A549 (cell line): Measurements from ENCODE around the gene PIK3CB. TPM values are rescaled to one million over a fixed set of nuclear protein-coding genes. Genes with fewer than 3 reads are reported as not detected.

Source experiments
- ATAC-seq, 2 experiments: fragments of 200-7000 bp in 1 of 2; fragments of >200 bp in 1 of 2; cut with Nextera tagmentation in 1 of 2; cut with Tn5 transposase in 1 of 2; 3 replicates each; pipeline versions ENCODE4 v1.8.0 to v1.9.1; 2018 to 2020; ENCODE audit warnings: mild to moderate bottlenecking in 1 of 2, moderate library complexity in 1 of 2
- CTCF ChIA-PET: fragments of 300-600 bp; sonication (Branson Sonifier 250); formaldehyde crosslinking; extraction: SDS; loops from one replicate; lab custom pipeline; 2021; ENCODE audit warnings: antibody characterized with exemption, inconsistent platforms; lab: Yijun Ruan, JAX
- POLR2A ChIA-PET: fragments of 350-600 bp; formaldehyde crosslinking; extraction: SDS; loops from one replicate; lab custom pipeline; 2021; ENCODE audit warnings: antibody characterized with exemption, inconsistent platforms; lab: Yijun Ruan, JAX
- DNase-seq, 2 experiments: peaks; one replicate each; pipeline versions ENCODE4 v3.0.0 to v3.0.0-alpha.2; 2011 to 2016; ENCODE audit warnings: low read depth in 1 of 2, low spot score in 1 of 2
- FAIRE-seq: peaks from 2 replicates; lab custom pipeline; 2011; peaks lifted over from hg19 to GRCh38; lab: Jason Lieb, UNC
- H3K27ac ChIP-seq, 2 experiments: fragments of >200 bp; sonication (Bioruptor Twin); formaldehyde crosslinking; 3 replicates each; pipeline ENCODE4 v1.5.1; 2016 to 2017
- H3K4me1 ChIP-seq: fragments of >200 bp; sonication (Bioruptor Twin); formaldehyde crosslinking; 3 replicates; pipeline ENCODE4 v1.6.1; 2016
- H3K4me2 ChIP-seq: fragments of >200 bp; sonication (Bioruptor Twin); formaldehyde crosslinking; 3 replicates; pipeline ENCODE4 v1.6.1; 2016
- H3K4me3 ChIP-seq: fragments of >200 bp; sonication (Bioruptor Twin); formaldehyde crosslinking; 3 replicates; pipeline ENCODE4 v1.5.1; 2016
- H3K9me3 ChIP-seq: fragments of >200 bp; sonication (Bioruptor Twin); formaldehyde crosslinking; 3 replicates; pipeline ENCODE4 v1.6.1; 2016
- ATOH8 ChIP-seq: fragments of 250-450 bp; sonication (Bioruptor Pico); IDR thresholded peaks from 2 replicates; pipeline ENCODE4 v1.5.0; 2020; ENCODE audit warnings: low read depth, mild to moderate bottlenecking, moderate library complexity
- CBX8 ChIP-seq: fragments of 200-600 bp; sonication (generic); IDR thresholded peaks from 2 replicates; pipeline ENCODE4 v1.6.1; 2016
- CEBPB ChIP-seq, 2 experiments: fragments of >200 bp in 1 of 2; sonication (Bioruptor Twin) in 1 of 2; formaldehyde crosslinking in 1 of 2; IDR thresholded peaks; 2 replicates each; pipeline ENCODE4 v1.6.1; 2012 to 2016
- E2F6 ChIP-seq: IDR thresholded peaks from 2 replicates; pipeline ENCODE4 v1.6.1; 2012; ENCODE audit warnings: low read depth, borderline replicate concordance
- EHF ChIP-seq: fragments of 250-450 bp; sonication (Bioruptor Pico); IDR thresholded peaks from 2 replicates; pipeline ENCODE4 v1.5.0; 2020; ENCODE audit warnings: mild to moderate bottlenecking
- EHMT2 ChIP-seq: fragments of 200-600 bp; sonication (generic); IDR thresholded peaks from 2 replicates; pipeline ENCODE4 v1.6.1; 2016; ENCODE audit warnings: antibody characterized with exemption, low read depth, mild to moderate bottlenecking, moderate library complexity
- FOSL2 ChIP-seq, 2 experiments: fragments of 450-650 bp in 1 of 2; fragments of >200 bp in 1 of 2; sonication (Bioruptor Twin) in 1 of 2; formaldehyde crosslinking; IDR thresholded peaks; 2 replicates each; pipeline versions ENCODE4 v1.5.0 to v1.6.1; 2016 to 2020; ENCODE audit warnings: mild to moderate bottlenecking in 1 of 2, moderate library complexity in 1 of 2
- FOXS1 ChIP-seq: fragments of 250-450 bp; sonication (Bioruptor Pico); IDR thresholded peaks from 2 replicates; pipeline ENCODE4 v1.5.0; 2020; ENCODE audit warnings: mild to moderate bottlenecking, moderate library complexity
- HDAC2 ChIP-seq: fragments of 200-600 bp; sonication (generic); IDR thresholded peaks from 2 replicates; pipeline ENCODE4 v1.6.1; 2016
- HMGXB4 ChIP-seq: fragments of 250-450 bp; sonication (Bioruptor Pico); IDR thresholded peaks from 2 replicates; pipeline ENCODE4 v1.5.0; 2021; ENCODE audit warnings: mild to moderate bottlenecking, moderate library complexity, borderline replicate concordance
- HOXA7 ChIP-seq: fragments of 250-450 bp; sonication (Bioruptor Pico); IDR thresholded peaks from 2 replicates; pipeline ENCODE4 v1.5.0; 2020; ENCODE audit warnings: mild to moderate bottlenecking, moderate library complexity
- HOXB13 ChIP-seq: fragments of 250-450 bp; sonication (Bioruptor Pico); IDR thresholded peaks from 2 replicates; pipeline ENCODE4 v1.5.0; 2020; ENCODE audit warnings: low read depth, mild to moderate bottlenecking, moderate library complexity
- JUN ChIP-seq, 2 experiments: fragments of >200 bp; sonication (Bioruptor Twin); formaldehyde crosslinking; IDR thresholded peaks; 2 replicates in 1 of 2; 3 replicates in 1 of 2; pipeline ENCODE4 v1.6.1; 2016 to 2017
- MAFK ChIP-seq: fragments of 450-650 bp; IDR thresholded peaks from 2 replicates; pipeline ENCODE4 v1.6.1; 2014; ENCODE audit not compliant: partially characterized antibody
- MAZ ChIP-seq: fragments of 150-350 bp; IDR thresholded peaks from 2 replicates; pipeline ENCODE4 v1.6.1; 2014; ENCODE audit warnings: antibody characterized with exemption, low read depth, low read length, borderline replicate concordance
- MYC ChIP-seq: IDR thresholded peaks from 2 replicates; pipeline ENCODE4 v1.6.1; 2012; ENCODE audit warnings: mild to moderate bottlenecking, inconsistent platforms, low read length, improper control_type of control experiment, borderline replicate concordance
- NFE2L2 ChIP-seq: fragments of 150-350 bp; conservative IDR thresholded peaks from 2 replicates; pipeline ENCODE4 v1.6.1; 2014; ENCODE audit warnings: low read length
- NPAS2 ChIP-seq: fragments of 250-450 bp; sonication (Bioruptor Pico); IDR thresholded peaks from 2 replicates; pipeline ENCODE4 v1.8.0; 2022; ENCODE audit warnings: mild to moderate bottlenecking, moderate library complexity, borderline replicate concordance
- PBX3 ChIP-seq: IDR thresholded peaks from 2 replicates; pipeline ENCODE4 v1.6.1; 2012
- POLR2A ChIP-seq: IDR thresholded peaks from 2 replicates; pipeline ENCODE4 v1.6.1; 2012; ENCODE audit warnings: mild to moderate bottlenecking, low read length
- RARB ChIP-seq: fragments of 250-450 bp; sonication (Bioruptor Pico); IDR thresholded peaks from 2 replicates; pipeline ENCODE4 v1.8.0; 2021; ENCODE audit warnings: mild to moderate bottlenecking, moderate library complexity
- RNF2 ChIP-seq: fragments of 200-600 bp; sonication (generic); IDR thresholded peaks from 2 replicates; pipeline ENCODE4 v1.6.1; 2016; ENCODE audit warnings: low read depth, mild to moderate bottlenecking, antibody characterized with exemption, moderate library complexity, borderline replicate concordance
- SMC3 ChIP-seq: fragments of >200 bp; sonication (Bioruptor Twin); formaldehyde crosslinking; IDR thresholded peaks from 3 replicates; pipeline ENCODE4 v1.6.1; 2018; ENCODE audit warnings: inconsistent platforms
- SREBF2 ChIP-seq: fragments of 450-650 bp; IDR thresholded peaks from 2 replicates; pipeline ENCODE4 v1.6.1; 2014; ENCODE audit warnings: mild to moderate bottlenecking, moderate library complexity
- ZC3H11A ChIP-seq: fragments of 450-650 bp; IDR thresholded peaks from 2 replicates; pipeline ENCODE4 v1.6.1; 2014; ENCODE audit warnings: antibody characterized with exemption, mild to moderate bottlenecking
- ZFP36 ChIP-seq: fragments of 450-650 bp; IDR thresholded peaks from 2 replicates; pipeline ENCODE4 v1.6.1; 2014; ENCODE audit warnings: borderline replicate concordance; ENCODE audit not compliant: partially characterized antibody
- ZSCAN20 ChIP-seq: fragments of 250-450 bp; sonication (Bioruptor Pico); IDR thresholded peaks from 2 replicates; pipeline ENCODE4 v1.8.0; 2022; ENCODE audit warnings: mild to moderate bottlenecking, moderate library complexity
- WGBS: methylation state at CpG from one replicate; pipeline ENCODE4 v1.1.6; 2017; ENCODE audit errors: missing lambda C conversion rate; 5-methylcytosine and 5-hydroxymethylcytosine counted together
- polyA plus RNA-seq, 4 experiments: library from polyadenylated mRNA; depleted of rRNA in 3 of 4; stranded (reverse); fragments of >200 nt; fragmentation: RNase III in 1 of 4; extraction: RNeasy Plus Mini Kit Qiagen cat#74134 plus additional on column Dnase treatment in 1 of 4; gene quantifications; 2 replicates in 3 of 4; 3 replicates in 1 of 4; pipeline ENCODE4 v1.2.3, GENCODE V29; 2011 to 2017
- TF ChIP-seq, protein P1 (sequence below): fragments of 200-600 bp; sonication (generic); IDR thresholded peaks from 2 replicates; pipeline ENCODE4 v1.6.1; 2016; ENCODE audit warnings: antibody characterized with exemption, mild to moderate bottlenecking, moderate library complexity
- TF ChIP-seq, protein P2 (sequence below): IDR thresholded peaks from 2 replicates; pipeline ENCODE4 v1.6.1; 2012

PIK3CB gene
- polyA plus RNA-seq, 2 of the 4 experiments (the other 2 are of a cell fraction): 20.7 to 23.3 TPM

GRCh38 chr3:138725116-138725515, 109.6 kb downstream of the PIK3CB start (continued):
- no peak for TF ChIP-seq RNF2
- TF ChIP-seq MYC: no peak
- no peak for TF ChIP-seq SMC3
- TF ChIP-seq MAFK: no peak

- TF ChIP-seq FOXS1 (CRISPR knock-in tag) (no peak), NFE2L2 (no peak), HOXB13 (CRISPR knock-in tag) (no peak), HMGXB4 (CRISPR knock-in tag) (no peak), PBX3 (no peak), ZFP36 (no peak), POLR2A (no peak), EHMT2 (no peak), SREBF2 (no peak), RARB (no peak)
- Histone ChIP-seq H3K4me2 (no peak overlapping the region), H3K4me1 (no peaks in the 10 kb centered on the region), H3K9me3 (no peaks in the 10 kb centered on the region), H3K4me3 (no peak overlapping the region), H3K27ac (no peak overlapping the region)
- DNase-seq (no peak), ATAC-seq (no peak), FAIRE-seq (no peak)
- ChIA-PET POLR2A (no interaction called here), CTCF (interaction anchor here (0.6 to 0.8 kb wide), 2 partner anchors 15 to 102 kb away, joined by 3 read pairs; no protein-coding TSS in a partner anchor)
- 91% methylated on average over 6 of the region's 6 CpGs for WGBS
Measured at GRCh38 chr3:138724443-138724842, 110.3 kb downstream of the PIK3CB start.

DNA sequence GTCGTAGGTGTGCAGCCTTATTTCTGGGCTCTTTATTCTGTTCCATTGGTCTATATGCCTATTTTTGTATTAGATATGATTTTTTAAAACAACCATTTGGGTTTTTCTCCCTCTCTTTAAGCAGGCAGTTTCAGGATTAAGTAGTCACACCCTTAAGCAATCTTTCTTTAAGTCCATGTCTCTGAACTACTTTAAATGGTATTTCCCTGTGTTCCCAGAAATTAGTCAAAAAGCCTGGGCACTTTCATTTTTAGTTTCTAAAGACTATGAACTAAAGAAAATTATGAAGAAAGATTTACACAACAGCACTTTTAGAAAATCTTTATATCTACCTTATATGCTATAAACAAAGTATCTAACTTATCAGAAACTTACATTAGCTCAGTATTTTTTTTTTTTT, 115.9 kb downstream of the PIK3CB start:
- WGBS: 92% methylated on average over 1 of the region's 1 CpG
- H3K4me3 ChIP-seq: no peak overlapping the region
- TF ChIP-seq EHF (CRISPR knock-in tag) (no peak), HDAC2 (no peak), RARB (no peak), CEBPB (IDR thresholded peaks at IDR 0.05) (no peak), SREBF2 (no peak), FOSL2 (IDR thresholded peaks at IDR 0.05) (no peak), FOSL2 (CRISPR knock-in tag; IDR thresholded peaks at IDR 0.05) (no peak), NPAS2 (CRISPR knock-in tag) (no peak), MAZ (no peak), HOXA7 (no peak), CBX8 (no peak), JUN (IDR thresholded peaks at IDR 0.05) (no peak), E2F6 (no peak), ZSCAN20 (CRISPR knock-in tag) (no peak), ZC3H11A (no peak), ATOH8 (no peak), FOXS1 (CRISPR knock-in tag) (no peak)
- TF ChIP-seq, protein P1, sequence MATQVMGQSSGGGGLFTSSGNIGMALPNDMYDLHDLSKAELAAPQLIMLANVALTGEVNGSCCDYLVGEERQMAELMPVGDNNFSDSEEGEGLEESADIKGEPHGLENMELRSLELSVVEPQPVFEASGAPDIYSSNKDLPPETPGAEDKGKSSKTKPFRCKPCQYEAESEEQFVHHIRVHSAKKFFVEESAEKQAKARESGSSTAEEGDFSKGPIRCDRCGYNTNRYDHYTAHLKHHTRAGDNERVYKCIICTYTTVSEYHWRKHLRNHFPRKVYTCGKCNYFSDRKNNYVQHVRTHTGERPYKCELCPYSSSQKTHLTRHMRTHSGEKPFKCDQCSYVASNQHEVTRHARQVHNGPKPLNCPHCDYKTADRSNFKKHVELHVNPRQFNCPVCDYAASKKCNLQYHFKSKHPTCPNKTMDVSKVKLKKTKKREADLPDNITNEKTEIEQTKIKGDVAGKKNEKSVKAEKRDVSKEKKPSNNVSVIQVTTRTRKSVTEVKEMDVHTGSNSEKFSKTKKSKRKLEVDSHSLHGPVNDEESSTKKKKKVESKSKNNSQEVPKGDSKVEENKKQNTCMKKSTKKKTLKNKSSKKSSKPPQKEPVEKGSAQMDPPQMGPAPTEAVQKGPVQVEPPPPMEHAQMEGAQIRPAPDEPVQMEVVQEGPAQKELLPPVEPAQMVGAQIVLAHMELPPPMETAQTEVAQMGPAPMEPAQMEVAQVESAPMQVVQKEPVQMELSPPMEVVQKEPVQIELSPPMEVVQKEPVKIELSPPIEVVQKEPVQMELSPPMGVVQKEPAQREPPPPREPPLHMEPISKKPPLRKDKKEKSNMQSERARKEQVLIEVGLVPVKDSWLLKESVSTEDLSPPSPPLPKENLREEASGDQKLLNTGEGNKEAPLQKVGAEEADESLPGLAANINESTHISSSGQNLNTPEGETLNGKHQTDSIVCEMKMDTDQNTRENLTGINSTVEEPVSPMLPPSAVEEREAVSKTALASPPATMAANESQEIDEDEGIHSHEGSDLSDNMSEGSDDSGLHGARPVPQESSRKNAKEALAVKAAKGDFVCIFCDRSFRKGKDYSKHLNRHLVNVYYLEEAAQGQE: no peak
- TF ChIP-seq, protein P2, sequence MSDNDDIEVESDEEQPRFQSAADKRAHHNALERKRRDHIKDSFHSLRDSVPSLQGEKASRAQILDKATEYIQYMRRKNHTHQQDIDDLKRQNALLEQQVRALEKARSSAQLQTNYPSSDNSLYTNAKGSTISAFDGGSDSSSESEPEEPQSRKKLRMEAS: no peak
- DNase-seq: no peak
- FAIRE-seq: no peak
- H3K4me1 ChIP-seq: no peaks in the 10 kb centered on the region
- ChIA-PET POLR2A (no interaction called here), CTCF (interaction anchor here (0.6 to 0.8 kb wide), 2 partner anchors 44 to 197 kb away, joined by 4 to 5 read pairs; no protein-coding TSS in a partner anchor)
- H3K4me2 ChIP-seq: no peak overlapping the region
- no peak for ATAC-seq
- H3K27ac ChIP-seq: no peak overlapping the region
- no peaks in the 10 kb centered on the region for H3K9me3 ChIP-seq
